HG03565 (cell line): ENCODE data around the gene OLFML2A.

ENCODE experiments used
- ATAC-seq: cut with Tn5 transposase; IDR thresholded peaks from one replicate; pipeline ENCODE4 v1.9.1; 2021; ENCODE audit warnings: mild to moderate bottlenecking, moderate library complexity; ENCODE audit not compliant: unreplicated experiment

OLFML2A gene

GRCh38 chr9:124774129-124774978 lies 2.6 kb upstream of the OLFML2A start:
- ATAC-seq = no peak

GRCh38 chr9:124776618-124776953 lies 347 bp upstream of the OLFML2A start:
- no peak for ATAC-seq

GRCh38 chr9:124778575-124779367 lies 1.8 kb downstream of the OLFML2A start:
- ATAC-seq = no peak

GRCh38 chr9:124779368-124780059 lies 2.6 kb downstream of the OLFML2A start:
- no peak for ATAC-seq

GRCh38 chr9:124780060-124780756 lies 3.3 kb downstream of the OLFML2A start:
- no peak for ATAC-seq

GRCh38 chr9:124780757-124781151 lies 3.8 kb downstream of the OLFML2A start:
- no peak for ATAC-seq

- ATAC-seq = no peak
Observed at GRCh38 chr9:124781967-124782660, 5.2 kb downstream of the OLFML2A start.

GRCh38 chr9:124782661-124783574 lies 6.0 kb downstream of the OLFML2A start:
- no peak for ATAC-seq

- no peak for ATAC-seq
Observed at GRCh38 chr9:124783830-124784229, 6.9 kb downstream of the OLFML2A start.

GRCh38 chr9:124784509-124784908 lies 7.6 kb downstream of the OLFML2A start:
- ATAC-seq = no peak

GRCh38 chr9:124786881-124787573 lies 10.1 kb downstream of the OLFML2A start:
- ATAC-seq = no peak

- ATAC-seq = no peak
Observed at GRCh38 chr9:124788542-124789217, 11.7 kb downstream of the OLFML2A start.

GRCh38 chr9:124789531-124789930 lies 12.6 kb downstream of the OLFML2A start:
- ATAC-seq = no peak

- ATAC-seq = no peak
Observed at GRCh38 chr9:124790301-124790700, 13.4 kb downstream of the OLFML2A start.

GRCh38 chr9:124790801-124791505 lies 14.0 kb downstream of the OLFML2A start:
- ATAC-seq = no peak

GRCh38 chr9:124792257-124793014 lies 15.5 kb downstream of the OLFML2A start:
- ATAC-seq = no peak

- ATAC-seq = no peak
Observed at GRCh38 chr9:124793015-124793541, 16.1 kb downstream of the OLFML2A start.
